Activated B cell treated with CpG ODN at 0.5 μM for 24 hours (primary cell): ENCODE data around the gene CNIH3. TPM values are rescaled to one million over a fixed set of nuclear protein-coding genes. Genes with fewer than 3 reads are reported as not detected.

ENCODE experiments used
- ATAC-seq: fragments of 200-7000 bp; cut with Tn5 transposase; one replicate; pipeline ENCODE4 v1.10.0; 2021; ENCODE audit warnings: low read depth, mild to moderate bottlenecking, moderate library complexity
- CTCF ChIA-PET: fragments of 350-600 bp; sonication (Branson Sonifier 250); formaldehyde crosslinking; loops from one replicate; lab custom pipeline; 2021; ENCODE audit warnings: antibody characterized with exemption; lab: Charles Lee
- POLR2A ChIA-PET: fragments of 350-600 bp; sonication (Branson Sonifier 250); formaldehyde crosslinking; loops from one replicate; lab custom pipeline; 2021; ENCODE audit warnings: antibody characterized with exemption; lab: Charles Lee
- DNase-seq: peaks from one replicate; pipeline ENCODE4 v3.0.0; 2022
- H3K27ac Mint-ChIP-seq: one replicate; pipeline ENCODE4 v1.8.0; 2020; ENCODE audit warnings: mixed read lengths
- H3K27me3 Mint-ChIP-seq: one replicate; pipeline ENCODE4 v1.8.0; 2021; ENCODE audit warnings: mixed read lengths
- H3K36me3 Mint-ChIP-seq: one replicate; pipeline ENCODE4 v1.8.0; 2021; ENCODE audit warnings: low read depth, mixed read lengths
- H3K4me1 Mint-ChIP-seq: one replicate; pipeline ENCODE4 v1.8.0; 2021; ENCODE audit warnings: mixed read lengths
- H3K4me3 Mint-ChIP-seq: one replicate; pipeline ENCODE4 v1.8.0; 2020; ENCODE audit warnings: mild to moderate bottlenecking, mixed read lengths
- H3K9me3 Mint-ChIP-seq: one replicate; pipeline ENCODE4 v1.8.0; 2020; ENCODE audit warnings: mixed read lengths
- CTCF ChIP-seq: fragments of 200-600 bp; IDR thresholded peaks from one replicate; pipeline ENCODE4 v1.8.0; 2022; ENCODE audit warnings: antibody characterized with exemption, mild to moderate bottlenecking
- intact Hi-C: fragments of 100-400 bp; cut with micrococcal nuclease; formaldehyde crosslinking; loops from one replicate; pipeline ENCODE4 v1.15.1; 2024
- total RNA-seq: library from RNA; stranded (reverse); gene quantifications from 2 replicates; pipeline ENCODE4 v1.2.3, GENCODE V29; 2022

CNIH3 gene
- total RNA-seq, 1 donor from 2014 or later, result 1.8 TPM

GRCh38 chr1:224731633-224732032 is 115.5 kb downstream of the CNIH3 start:
- TF ChIP-seq CTCF, result no peak
- H3K27me3 Mint-ChIP-seq, result no peaks in the 10 kb centered on the region
- no peak overlapping the region for H3K4me3 Mint-ChIP-seq
- ChIA-PET CTCF (no interaction called here), POLR2A (no interaction called here)
- no peaks in the 10 kb centered on the region for H3K9me3 Mint-ChIP-seq
- intact Hi-C loops, result no loop called here
- no peak overlapping the region for H3K27ac Mint-ChIP-seq
- DNase-seq (no peak), ATAC-seq (no peak)
- H3K36me3 Mint-ChIP-seq, result no peaks in the 10 kb centered on the region
- peaks cover 6% of the 10 kb centered on the region for H3K4me1 Mint-ChIP-seq

GRCh38 chr1:224732377-224733026 is 116.4 kb downstream of the CNIH3 start:
- intact Hi-C loops, result no loop called here
- Mint-ChIP-seq H3K27me3 (no peaks in the 10 kb centered on the region), H3K4me1 (peaks cover 8% of the 10 kb centered on the region), H3K4me3 (no peak overlapping the region), H3K9me3 (no peaks in the 10 kb centered on the region), H3K27ac (no peak overlapping the region), H3K36me3 (no peaks in the 10 kb centered on the region)
- CTCF ChIA-PET, result no interaction called here
- ATAC-seq (no peak), DNase-seq (no peak)
- POLR2A ChIA-PET, result no interaction called here
- no peak for TF ChIP-seq CTCF

- no peaks in the 10 kb centered on the region for H3K9me3 Mint-ChIP-seq
- CTCF ChIA-PET, result no interaction called here
- no peak overlapping the region for H3K4me3 Mint-ChIP-seq
- H3K36me3 Mint-ChIP-seq, result no peaks in the 10 kb centered on the region
- POLR2A ChIA-PET, result no interaction called here
- no peak for DNase-seq
- H3K27me3 Mint-ChIP-seq, result no peaks in the 10 kb centered on the region
- intact Hi-C loops, result no loop called here
- no peak for ATAC-seq
- TF ChIP-seq CTCF, result no peak
- H3K4me1 Mint-ChIP-seq, result peaks cover 8% of the 10 kb centered on the region
- H3K27ac Mint-ChIP-seq, result no peak overlapping the region
Measured at GRCh38 chr1:224733027-224733911, 117.2 kb downstream of the CNIH3 start.

- no peak overlapping the region for H3K4me3 Mint-ChIP-seq
- intact Hi-C loops, result no loop called here
- H3K27me3 Mint-ChIP-seq, result no peaks in the 10 kb centered on the region
- H3K9me3 Mint-ChIP-seq, result no peaks in the 10 kb centered on the region
- TF ChIP-seq CTCF, result no peak
- POLR2A ChIA-PET, result no interaction called here
- CTCF ChIA-PET, result no interaction called here
- no peak for ATAC-seq
- no peak for DNase-seq
- H3K4me1 Mint-ChIP-seq, result peaks cover 8% of the 10 kb centered on the region
- H3K27ac Mint-ChIP-seq, result no peak overlapping the region
- no peaks in the 10 kb centered on the region for H3K36me3 Mint-ChIP-seq
Measured at GRCh38 chr1:224734261-224734935, 118.3 kb downstream of the CNIH3 start.

GRCh38 chr1:224735159-224735558 is 119.0 kb downstream of the CNIH3 start:
- no peak for DNase-seq
- no peak for ATAC-seq
- Mint-ChIP-seq H3K4me3 (no peak overlapping the region), H3K27ac (no peak overlapping the region), H3K36me3 (no peaks in the 10 kb centered on the region), H3K27me3 (no peaks in the 10 kb centered on the region), H3K9me3 (no peaks in the 10 kb centered on the region), H3K4me1 (peaks cover 11% of the 10 kb centered on the region)
- CTCF ChIA-PET, result no interaction called here
- intact Hi-C loops, result no loop called here
- no peak for TF ChIP-seq CTCF
- POLR2A ChIA-PET, result interaction anchor here (0.6 kb wide), 1 partner anchor 1124 kb away, joined by 3 read pairs; no protein-coding TSS in a partner anchor
